NCI-H2227 (cell line): ENCODE data around the gene TNFRSF14.
"Not testable (repeated sequence)": the region's sequence is repeated elsewhere in the genome, so short reads cannot be mapped to it uniquely, and the experiment has no call there.

Source experiments
- DNase-seq: peaks from one replicate; lab custom pipeline; 2025; ENCODE audit not compliant: unreplicated experiment; lab: John Stamatoyannopoulos, UW

TNFRSF14 gene

GRCh38 chr1:2553076-2553475 is 3.1 kb upstream of the TNFRSF14 start:
- not testable (repeated sequence) for DNase-seq

- DNase-seq: no peak
Observed at GRCh38 chr1:2553871-2554620, 2.1 kb upstream of the TNFRSF14 start.

- DNase-seq: no peak
Observed at GRCh38 chr1:2554621-2555387, 1.4 kb upstream of the TNFRSF14 start.

- no peak for DNase-seq
Observed at GRCh38 chr1:2555634-2556276, 416 bp upstream of the TNFRSF14 start.

GRCh38 chr1:2556678-2557481 is 709 bp downstream of the TNFRSF14 start:
- DNase-seq: no peak

GRCh38 chr1:2557482-2558400 is 1.6 kb downstream of the TNFRSF14 start:
- DNase-seq: no peak

- no peak for DNase-seq
Observed at GRCh38 chr1:2558420-2558819, 2.2 kb downstream of the TNFRSF14 start.

- no peak for DNase-seq
Observed at GRCh38 chr1:2558861-2559260, 2.7 kb downstream of the TNFRSF14 start.

GRCh38 chr1:2559509-2560298 is 3.5 kb downstream of the TNFRSF14 start:
- DNase-seq: no peak

GRCh38 chr1:2560299-2561073 is 4.3 kb downstream of the TNFRSF14 start:
- DNase-seq: no peak

- DNase-seq: no peak
Observed at GRCh38 chr1:2561446-2561845, 5.3 kb downstream of the TNFRSF14 start.

- DNase-seq: no peak
Observed at GRCh38 chr1:2561898-2562895, 6.0 kb downstream of the TNFRSF14 start.

- DNase-seq: no peak
Observed at GRCh38 chr1:2563205-2563604, 7.0 kb downstream of the TNFRSF14 start.

- no peak for DNase-seq
Observed at GRCh38 chr1:2564006-2564814, 8.0 kb downstream of the TNFRSF14 start.

- DNase-seq: no peak
Observed at GRCh38 chr1:2564815-2565374, 8.7 kb downstream of the TNFRSF14 start.
